ENCODE data around the gene DUSP15.

DNA sequence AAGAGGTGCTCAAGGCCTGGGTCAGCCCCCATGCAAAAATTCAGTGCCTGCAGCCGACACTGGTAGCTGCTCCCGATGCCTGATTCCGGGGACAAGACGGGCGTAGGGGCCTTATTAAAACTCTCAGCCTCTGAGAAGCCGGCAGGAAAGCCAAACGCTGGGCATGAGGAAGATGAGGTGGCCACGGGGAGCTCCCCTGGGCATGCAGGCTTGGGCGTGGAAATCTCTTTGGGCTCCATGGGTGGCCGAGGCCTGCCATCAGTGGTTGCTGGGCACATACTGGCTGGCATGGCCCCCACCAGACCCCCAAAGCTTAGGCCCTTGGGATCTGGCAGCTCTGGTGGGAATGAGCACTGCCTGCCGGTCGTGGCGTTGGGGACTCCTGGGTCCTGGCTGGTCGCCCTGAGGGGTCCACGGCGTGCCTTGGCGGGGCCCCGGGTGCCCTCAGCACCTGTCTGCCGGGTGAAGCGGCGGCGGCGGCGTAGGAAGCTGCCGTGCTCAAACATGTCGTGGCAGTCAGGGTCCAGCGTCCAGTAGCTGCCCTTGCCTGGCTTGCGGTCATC is 25.5 kb downstream of the DUSP15 start:
- TF ChIP-seq, protein P1, sequence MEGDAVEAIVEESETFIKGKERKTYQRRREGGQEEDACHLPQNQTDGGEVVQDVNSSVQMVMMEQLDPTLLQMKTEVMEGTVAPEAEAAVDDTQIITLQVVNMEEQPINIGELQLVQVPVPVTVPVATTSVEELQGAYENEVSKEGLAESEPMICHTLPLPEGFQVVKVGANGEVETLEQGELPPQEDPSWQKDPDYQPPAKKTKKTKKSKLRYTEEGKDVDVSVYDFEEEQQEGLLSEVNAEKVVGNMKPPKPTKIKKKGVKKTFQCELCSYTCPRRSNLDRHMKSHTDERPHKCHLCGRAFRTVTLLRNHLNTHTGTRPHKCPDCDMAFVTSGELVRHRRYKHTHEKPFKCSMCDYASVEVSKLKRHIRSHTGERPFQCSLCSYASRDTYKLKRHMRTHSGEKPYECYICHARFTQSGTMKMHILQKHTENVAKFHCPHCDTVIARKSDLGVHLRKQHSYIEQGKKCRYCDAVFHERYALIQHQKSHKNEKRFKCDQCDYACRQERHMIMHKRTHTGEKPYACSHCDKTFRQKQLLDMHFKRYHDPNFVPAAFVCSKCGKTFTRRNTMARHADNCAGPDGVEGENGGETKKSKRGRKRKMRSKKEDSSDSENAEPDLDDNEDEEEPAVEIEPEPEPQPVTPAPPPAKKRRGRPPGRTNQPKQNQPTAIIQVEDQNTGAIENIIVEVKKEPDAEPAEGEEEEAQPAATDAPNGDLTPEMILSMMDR (IDR thresholded peaks at IDR 0.05 in 2 of 3, conservative IDR thresholded peaks at IDR 0.05 in 1 of 3; ENCODE audit: borderline replicate concordance in 1 of 3, insufficient read depth in 1 of 3, low read depth in 2 of 3, low read length in 2 of 3), result no peak
- TF ChIP-seq, protein P2, sequence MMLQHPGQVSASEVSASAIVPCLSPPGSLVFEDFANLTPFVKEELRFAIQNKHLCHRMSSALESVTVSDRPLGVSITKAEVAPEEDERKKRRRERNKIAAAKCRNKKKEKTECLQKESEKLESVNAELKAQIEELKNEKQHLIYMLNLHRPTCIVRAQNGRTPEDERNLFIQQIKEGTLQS (IDR thresholded peaks at IDR 0.05), result no peak
